Stimulated activated CD4-positive, alpha-beta T cell treated with anti-CD3 and anti-CD28 coated beads, Interleukin-15, amount 100 ng/mL, for 48 hours (primary cell): ENCODE data around the gene CFAP70.
A peak's percentile ranks its signal among the peaks of the same experiment; 100 is the strongest.
"Not testable (repeated sequence)": the region's sequence is repeated elsewhere in the genome, so short reads cannot be mapped to it uniquely, and the experiment has no call there.

Source experiments
- DNase-seq, 2 donors: peaks; one replicate each; pipeline ENCODE4 v3.0.0-alpha.2; 2020; ENCODE audit warnings: low read depth in 2 of 2

Gene CFAP70

GRCh38 chr10:73358331-73359279 is at the start of gene CFAP70:
Gene CFAP70, minus strand, starts transcription at chr10:73358864. Its CDS starts 4,068 bp downstream, at chr10:73354796.
- peak; percentile 87 to 89 for DNase-seq

DNA sequence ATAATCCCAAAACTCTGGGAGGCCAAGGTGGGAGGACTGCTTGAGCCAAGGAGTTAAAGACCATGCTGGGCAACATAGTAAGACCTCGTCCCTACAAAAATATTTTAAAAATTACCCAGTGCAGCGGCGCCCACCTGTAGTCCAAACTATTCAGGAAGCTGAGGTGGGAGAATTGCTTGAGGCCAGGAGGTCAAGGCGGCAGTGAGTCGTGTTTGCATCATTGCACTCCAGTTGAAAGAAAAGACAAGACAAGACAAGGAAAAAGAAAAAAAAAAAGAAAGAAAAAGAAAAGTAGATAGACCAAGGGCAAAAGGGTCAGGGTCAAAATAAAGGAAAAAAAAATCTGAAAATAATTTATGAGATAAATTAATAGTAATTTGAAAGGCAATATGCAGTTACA is 49.4 kb upstream of the CFAP70 start:
- no peak for DNase-seq

DNA sequence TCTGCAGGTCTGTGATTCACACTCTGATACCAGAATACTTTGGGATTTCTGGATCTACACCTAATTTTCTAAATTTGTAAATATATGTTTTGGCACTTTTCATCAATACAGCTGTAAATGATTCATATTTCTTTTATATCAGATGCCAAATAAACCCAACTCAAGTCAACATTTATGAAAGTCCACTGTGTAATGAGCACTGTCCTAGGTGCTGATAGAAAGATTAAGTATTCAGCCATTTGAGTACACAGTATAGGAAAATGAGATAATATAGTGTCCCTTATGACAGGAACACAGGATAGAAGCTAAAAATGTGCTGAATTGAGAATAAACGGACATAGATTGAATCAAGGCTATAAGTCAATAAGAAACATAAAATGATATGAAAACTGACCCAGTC is 48.8 kb upstream of the CFAP70 start:
- DNase-seq, result no peak

DNA sequence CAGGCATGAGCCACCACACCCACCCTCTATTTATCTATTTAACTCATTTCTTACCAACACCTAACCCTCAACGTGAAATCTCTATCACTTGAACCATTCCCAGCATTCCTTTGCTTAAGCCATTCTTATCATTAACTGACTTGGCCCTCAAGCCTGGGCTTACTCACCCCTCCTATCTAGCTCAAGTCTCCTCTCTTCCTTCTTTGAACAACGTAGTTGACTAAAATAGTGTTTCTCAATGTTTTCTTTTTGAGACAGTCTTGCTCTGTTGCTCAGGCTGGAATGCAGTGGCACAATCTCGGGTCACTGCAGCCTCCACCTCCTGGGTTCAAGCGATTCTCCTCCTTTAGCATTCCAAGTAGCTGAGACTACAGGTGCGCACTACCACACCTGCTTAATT is 48.2 kb upstream of the CFAP70 start:
- no peak for DNase-seq

- no peak for DNase-seq
Measured at GRCh38 chr10:73405556-73405955, 46.9 kb upstream of the CFAP70 start.

- no peak for DNase-seq
Measured at GRCh38 chr10:73404690-73405089, 46.0 kb upstream of the CFAP70 start.

- no peak for DNase-seq
Measured at GRCh38 chr10:73401636-73402035, 43.0 kb upstream of the CFAP70 start.

GRCh38 chr10:73399063-73399462 is 40.4 kb upstream of the CFAP70 start:
- no peak for DNase-seq

GRCh38 chr10:73398024-73398423 is 39.4 kb upstream of the CFAP70 start:
- DNase-seq, result no peak

DNA sequence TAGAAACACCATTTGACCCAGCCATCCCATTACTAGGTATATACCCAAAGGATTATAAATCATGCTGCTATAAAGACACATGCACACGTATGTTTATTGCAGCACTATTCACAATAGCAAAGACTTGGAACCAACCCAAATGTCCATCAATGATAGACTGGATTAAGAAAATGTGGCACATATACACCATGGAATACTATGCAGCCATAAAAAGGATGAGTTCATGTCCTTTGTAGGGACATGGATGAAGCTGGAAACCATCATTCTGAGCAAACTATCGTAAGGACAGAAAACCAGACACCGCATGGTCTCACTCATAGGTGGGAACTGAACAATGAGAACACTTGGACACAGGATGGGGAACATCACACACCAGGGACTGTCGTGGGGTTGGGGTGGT is 35.7 kb upstream of the CFAP70 start:
- not testable (repeated sequence) for DNase-seq

DNA sequence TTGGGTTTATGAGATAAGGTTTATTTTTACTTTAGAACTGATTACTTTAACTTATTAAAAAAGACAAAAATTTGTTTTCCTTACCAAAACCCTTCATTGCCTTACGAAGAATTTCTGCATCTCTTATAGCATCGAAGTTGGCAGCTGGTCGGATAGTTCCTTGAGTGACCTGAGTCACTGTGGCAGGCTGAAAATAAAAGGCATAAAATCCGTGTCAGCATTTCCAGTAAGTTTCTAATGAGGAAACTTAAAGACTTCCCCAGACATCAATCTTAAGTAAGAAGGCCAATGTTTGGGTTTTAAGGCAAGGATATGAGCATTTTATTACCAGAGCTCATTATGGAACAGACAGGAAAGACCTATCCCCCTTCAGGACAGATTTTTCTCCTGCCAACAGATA is 29.6 kb upstream of the CFAP70 start:
- DNase-seq, result no peak

- no peak for DNase-seq
Measured at GRCh38 chr10:73386583-73386982, 27.9 kb upstream of the CFAP70 start.

DNA sequence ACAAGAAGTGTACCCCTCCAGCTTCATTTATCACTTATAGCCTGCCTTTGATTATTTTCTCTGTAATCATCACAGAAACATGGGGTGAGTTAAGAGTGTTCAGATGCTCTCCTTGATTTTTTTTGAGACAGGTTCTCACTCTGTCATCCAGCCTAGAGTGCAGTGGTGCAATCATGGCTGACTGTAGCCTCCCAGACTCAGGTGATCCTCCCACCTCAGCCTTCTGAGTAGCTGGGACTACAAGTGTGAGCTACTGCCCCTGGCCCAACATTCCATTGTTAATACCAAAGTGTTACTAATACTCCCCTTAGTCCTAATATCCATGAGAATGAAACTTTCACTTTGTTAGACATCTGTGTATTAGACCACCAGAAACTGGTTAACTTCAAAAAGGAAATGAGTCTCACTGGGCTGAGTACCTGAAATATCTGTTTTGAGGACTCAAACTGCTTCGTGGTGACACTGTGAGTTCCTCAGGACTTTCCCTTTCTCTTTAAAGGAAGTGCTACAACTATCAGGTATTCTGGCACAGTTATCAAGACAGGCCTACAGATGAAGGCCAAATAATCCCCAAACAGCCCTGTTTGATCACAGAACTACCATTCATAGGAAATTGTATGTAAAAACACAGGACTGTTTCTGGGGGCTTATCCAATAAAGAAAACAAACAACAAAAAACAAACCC is 20.5 kb upstream of the CFAP70 start:
- DNase-seq, result no peak

GRCh38 chr10:73376679-73377078 is 18.0 kb upstream of the CFAP70 start:
- no peak for DNase-seq

- DNase-seq, result peak in 1 of 2 donors; percentile 3
Measured at GRCh38 chr10:73368238-73368637, 9.6 kb upstream of the CFAP70 start.

DNA sequence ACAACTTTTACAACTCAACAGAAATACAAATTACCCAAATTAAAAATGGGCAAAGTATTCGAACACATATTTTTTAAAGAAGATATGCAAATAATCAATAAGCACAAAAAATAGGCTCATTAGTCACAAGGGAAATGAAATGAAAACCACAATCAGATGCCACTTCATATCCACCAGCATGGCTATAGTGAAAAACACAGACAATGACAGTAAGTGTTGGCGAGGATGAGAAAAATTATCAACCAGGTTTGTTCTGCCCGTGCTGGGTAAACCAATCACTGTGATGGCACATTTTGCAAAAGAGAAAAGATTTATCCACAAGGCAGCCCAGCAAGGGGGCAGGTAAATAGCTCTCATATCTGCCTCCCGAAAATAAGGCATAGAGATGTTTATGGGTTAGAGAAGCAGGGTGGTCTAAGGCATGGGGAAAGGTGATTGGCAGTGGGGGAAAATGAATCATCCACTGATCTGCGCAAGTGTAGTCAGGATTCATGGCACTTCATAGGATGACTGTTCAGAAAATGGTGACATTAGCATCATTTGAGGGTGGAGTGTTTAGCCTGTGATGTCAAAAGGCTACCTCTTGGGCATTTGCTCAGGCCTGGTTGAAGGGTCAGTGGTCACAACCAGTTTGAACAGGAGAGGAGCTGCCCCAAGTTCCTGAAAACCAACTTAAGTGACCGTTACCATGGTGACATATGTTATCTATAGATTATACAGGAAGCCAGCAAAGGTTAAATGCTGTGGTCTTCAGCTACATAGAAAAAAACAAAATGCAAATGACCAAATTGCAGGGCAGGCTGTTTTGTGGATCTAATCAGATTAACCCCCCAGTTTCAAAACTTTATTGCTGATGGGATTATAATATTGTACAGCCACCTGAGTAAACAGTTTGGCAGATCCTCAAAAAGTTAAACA is 8.0 kb upstream of the CFAP70 start:
- DNase-seq, result no peak

DNA sequence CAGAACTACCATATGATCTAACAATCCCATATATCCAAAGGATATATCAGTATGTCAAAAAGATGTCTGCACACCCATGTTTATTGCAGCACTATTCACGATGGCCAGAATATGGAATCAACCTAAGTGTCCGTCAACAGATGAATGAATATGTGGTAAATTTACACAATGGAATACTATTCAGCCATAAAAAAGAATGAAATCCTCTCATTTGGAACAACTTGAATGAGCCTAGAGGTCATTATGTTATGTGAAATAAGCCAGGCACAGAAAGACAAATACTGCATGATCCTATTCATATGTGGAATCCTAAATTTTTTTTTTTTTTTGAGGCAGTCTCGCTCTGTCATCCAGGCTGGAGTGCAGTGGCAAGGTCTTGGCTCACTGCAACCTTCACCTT is 6.3 kb upstream of the CFAP70 start:
- DNase-seq, result no peak

DNA sequence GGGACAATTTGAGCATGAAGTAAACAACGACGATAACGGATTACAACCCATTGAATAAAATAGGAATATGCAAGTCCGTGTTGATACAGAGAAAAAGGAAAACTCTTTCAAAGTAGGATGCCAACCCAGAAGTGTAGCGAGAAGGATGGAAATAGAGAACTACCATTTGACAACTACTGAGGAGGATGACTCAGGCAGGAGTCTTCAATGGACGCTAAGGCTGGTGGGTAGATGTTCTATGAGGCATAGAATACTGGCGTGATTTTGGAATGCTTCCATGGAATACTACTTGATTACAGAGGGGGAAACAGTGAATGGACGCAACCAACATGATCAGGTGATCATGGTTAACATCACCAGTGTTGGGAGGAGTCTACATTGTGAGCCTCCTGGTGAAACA is 828 bp upstream of the CFAP70 start:
- DNase-seq, result no peak

DNA sequence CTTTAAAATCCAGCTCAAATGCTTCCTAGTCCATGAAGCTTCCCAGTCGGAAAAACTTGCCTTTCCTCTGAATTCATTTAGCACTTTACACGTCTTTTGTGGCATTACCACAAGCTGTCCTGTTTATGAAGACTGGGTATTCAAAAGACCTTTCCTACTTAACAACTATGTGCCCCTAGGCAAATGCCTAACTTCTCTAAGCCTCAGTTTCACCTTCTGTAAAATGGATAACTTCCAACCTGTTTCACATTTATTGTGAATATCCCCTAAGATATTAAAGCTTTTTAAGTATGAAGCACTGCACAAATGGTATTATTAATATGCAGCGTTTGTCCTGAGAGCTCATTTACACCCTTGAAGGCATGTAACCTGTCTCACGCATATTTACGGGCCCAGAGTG is 843 bp downstream of the CFAP70 start:
- no peak for DNase-seq

GRCh38 chr10:73357166-73357565 is 1.5 kb downstream of the CFAP70 start:
- no peak for DNase-seq

DNA sequence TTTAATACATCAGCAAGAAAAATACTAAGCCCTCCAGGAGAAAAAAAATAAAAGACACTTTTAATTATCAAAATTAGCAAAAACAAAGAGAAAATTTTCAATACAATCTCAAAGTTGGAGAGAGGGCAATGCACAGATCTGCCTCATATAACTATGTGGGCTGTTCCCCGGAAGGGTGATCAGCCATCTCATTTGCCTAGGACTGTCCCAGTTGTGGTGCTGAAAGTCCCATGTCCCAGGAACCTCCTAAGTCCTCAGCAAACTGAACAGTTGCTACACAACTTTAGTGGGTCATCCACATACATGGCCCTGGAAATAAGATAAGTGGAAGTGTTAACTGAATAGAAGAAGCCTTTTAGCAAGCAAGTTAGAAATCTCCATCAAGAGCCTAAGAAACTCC is 14.4 kb downstream of the CFAP70 start:
- DNase-seq, result no peak

DNA sequence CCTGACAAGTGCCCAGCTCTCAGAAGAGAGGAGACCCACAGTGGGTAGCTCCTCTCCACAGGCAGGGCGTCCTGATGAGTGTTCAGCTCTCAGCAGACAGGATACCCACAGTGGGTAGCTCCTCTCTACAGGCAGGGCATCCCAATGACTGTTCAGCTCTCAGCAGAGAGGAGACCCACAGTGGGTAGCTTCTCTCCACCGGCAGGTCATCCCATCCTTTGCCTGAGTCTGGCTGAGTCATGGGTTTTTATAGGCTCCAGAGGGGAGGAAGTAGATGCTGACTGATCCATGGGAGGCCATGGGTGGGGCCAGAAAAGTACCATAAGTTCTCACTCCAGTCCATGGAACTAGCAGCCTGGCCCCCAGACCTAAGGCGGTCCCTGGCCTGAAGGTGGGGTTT is 18.5 kb downstream of the CFAP70 start:
- no peak for DNase-seq
